CD4-positive, alpha-beta memory T cell (primary cell): ENCODE measurements around the gene SYTL3. TPM values are rescaled to one million over a fixed set of nuclear protein-coding genes. Genes with fewer than 3 reads are reported as not detected.

Experiments used
- CTCF ChIA-PET: fragments of 350-600 bp; sonication (Branson Sonifier 250); formaldehyde crosslinking; loops from one replicate; lab custom pipeline; 2021; ENCODE audit warnings: inconsistent platforms; ENCODE audit not compliant: partially characterized antibody; lab: Charles Lee
- POLR2A ChIA-PET: fragments of 350-600 bp; sonication (Branson Sonifier 250); formaldehyde crosslinking; loops from one replicate; lab custom pipeline; 2021; ENCODE audit not compliant: partially characterized antibody; lab: Charles Lee
- DNase-seq, 5 donors: peaks; one replicate each; pipeline versions ENCODE4 v3.0.0 to v3.0.0-alpha.2; 2020 to 2022; ENCODE audit warnings: mixed read lengths in 1 of 5
- H3K27ac ChIP-seq: one replicate; pipeline ENCODE4 v1.7.0; 2013; ENCODE audit warnings: low read depth, low read length
- H3K27me3 ChIP-seq: 2 replicates; pipeline ENCODE4 v1.7.0; 2013; ENCODE audit warnings: mild to moderate bottlenecking, low read length, moderate library complexity; ENCODE audit not compliant: insufficient read depth
- H3K36me3 ChIP-seq: 2 replicates; pipeline ENCODE4 v1.7.0; 2013; ENCODE audit warnings: mild to moderate bottlenecking, low read length, moderate library complexity; ENCODE audit not compliant: insufficient read depth
- H3K4me1 ChIP-seq: 2 replicates; pipeline ENCODE4 v1.7.0; 2013; ENCODE audit warnings: mild to moderate bottlenecking, low read length, moderate library complexity; ENCODE audit not compliant: insufficient read depth
- H3K4me3 ChIP-seq, 2 donors: one replicate each; pipeline ENCODE4 v1.7.0; 2013; ENCODE audit warnings: low read length in 2 of 2, mild to moderate bottlenecking in 1 of 2
- H3K9me3 ChIP-seq, 2 donors: one replicate each; pipeline ENCODE4 v1.7.0; 2013; ENCODE audit warnings: low read length in 2 of 2, control low read depth in 1 of 2; ENCODE audit not compliant: control insufficient read depth in 1 of 2
- H3K27ac Mint-ChIP-seq, 7 donors: one replicate each; pipeline ENCODE4 v1.8.0; 2020 to 2021; ENCODE audit warnings: mixed read lengths in 7 of 7, mild to moderate bottlenecking in 6 of 7, inconsistent platforms in 3 of 7, moderate library complexity in 3 of 7
- H3K27me3 Mint-ChIP-seq, 2 donors: one replicate each; pipeline ENCODE4 v1.8.0; 2020 to 2021; ENCODE audit warnings: mixed read lengths in 2 of 2
- H3K36me3 Mint-ChIP-seq, 2 donors: one replicate each; pipeline ENCODE4 v1.8.0; 2020 to 2021; ENCODE audit warnings: mixed read lengths in 2 of 2, inconsistent platforms in 1 of 2, mild to moderate bottlenecking in 1 of 2
- H3K4me1 Mint-ChIP-seq, 4 donors: one replicate each; pipeline ENCODE4 v1.8.0; 2020 to 2021; ENCODE audit warnings: mixed read lengths in 4 of 4, mild to moderate bottlenecking in 1 of 4
- H3K4me3 Mint-ChIP-seq, 8 donors: one replicate each; pipeline ENCODE4 v1.8.0; 2020 to 2021; ENCODE audit warnings: mixed read lengths in 8 of 8, mild to moderate bottlenecking in 7 of 8, moderate library complexity in 6 of 8, inconsistent platforms in 3 of 8
- H3K9me3 Mint-ChIP-seq, 8 donors: one replicate each; pipeline ENCODE4 v1.8.0; 2020 to 2021; ENCODE audit warnings: mixed read lengths in 8 of 8, mild to moderate bottlenecking in 5 of 8, inconsistent platforms in 3 of 8, moderate library complexity in 1 of 8
- intact Hi-C: fragments of 100-400 bp; cut with micrococcal nuclease; formaldehyde crosslinking; loops from one replicate; pipeline ENCODE4 v1.15.1; 2023
- polyA plus RNA-seq, 2 donors: library from polyadenylated mRNA; unstranded; fragments of 300-500 nt; fragmentation: Illumina TruSeq; gene quantifications; one replicate each; pipeline ENCODE4 v1.2.3, GENCODE V29; 2021
- total RNA-seq, 2 experiments: library from RNA; stranded (reverse); gene quantifications; one replicate each; pipeline ENCODE4 v1.2.3, GENCODE V29; 2021

SYTL3 gene
- total and polyA plus RNA-seq, 4 experiments from 2014 or later = 11.9 to 24.3 (median 17.8) TPM

- Histone ChIP-seq H3K27me3 (no peaks in the 10 kb centered on the region), H3K9me3 (no peaks in the 10 kb centered on the region), H3K4me3 (no peak overlapping the region), H3K36me3 (peaks cover 71% of the 10 kb centered on the region), H3K27ac (no peak overlapping the region), H3K4me1 (no peaks in the 10 kb centered on the region)
- CTCF ChIA-PET = interaction anchor here (1.3 to 3.5 kb wide), 6 partner anchors 11 to 395 kb away, joined by 5 to 22 read pairs (median 14); no protein-coding TSS in a partner anchor
- H3K4me3 Mint-ChIP-seq = peak overlapping the region in 1 of 8 donors; percentile 20
- no peak for DNase-seq
- intact Hi-C loops = no loop called here
- peaks cover 5 to 17% (median 14%) of the 10 kb centered on the region in 4 donors for H3K4me1 Mint-ChIP-seq
- H3K9me3 Mint-ChIP-seq = no peaks in the 10 kb centered on the region
- peak overlapping the region in 2 of 7 donors; percentile 42 to 51 for H3K27ac Mint-ChIP-seq
- H3K36me3 Mint-ChIP-seq = peaks cover 49 to 79% of the 10 kb centered on the region in 2 donors
- POLR2A ChIA-PET = no interaction called here
- H3K27me3 Mint-ChIP-seq = no peaks in the 10 kb centered on the region
These were observed 42.9 kb upstream of the SYTL3 start for GRCh38 chr6:158606935-158607334.

- H3K9me3 ChIP-seq = no peaks in the 10 kb centered on the region
- ChIA-PET CTCF (interaction anchor here (1.1 to 3.5 kb wide), 3 partner anchors 12 to 394 kb away, joined by 4 to 20 read pairs (median 6); no protein-coding TSS in a partner anchor), POLR2A (no interaction called here)
- no peak overlapping the region for H3K27ac Mint-ChIP-seq
- H3K36me3 Mint-ChIP-seq = peaks cover 44 to 79% of the 10 kb centered on the region in 2 donors
- H3K4me3 Mint-ChIP-seq = no peak overlapping the region
- H3K4me1 Mint-ChIP-seq = peaks cover 5 to 13% (median 11%) of the 10 kb centered on the region in 4 donors
- intact Hi-C loops = no loop called here
- peaks cover 77% of the 10 kb centered on the region for H3K36me3 ChIP-seq
- no peak overlapping the region for H3K4me3 ChIP-seq
- no peak for DNase-seq
- peaks cover 0 to 2% (median 0%) of the 10 kb centered on the region in 8 donors for H3K9me3 Mint-ChIP-seq
- no peaks in the 10 kb centered on the region for H3K27me3 Mint-ChIP-seq
- no peak overlapping the region for H3K27ac ChIP-seq
- no peaks in the 10 kb centered on the region for H3K4me1 ChIP-seq
- no peaks in the 10 kb centered on the region for H3K27me3 ChIP-seq
These were observed 42.3 kb upstream of the SYTL3 start for GRCh38 chr6:158607411-158608170.

GRCh38 chr6:158608221-158608620 is 41.6 kb upstream of the SYTL3 start:
- H3K27ac ChIP-seq = no peak overlapping the region
- H3K27me3 ChIP-seq = no peaks in the 10 kb centered on the region
- no peak overlapping the region for H3K4me3 ChIP-seq
- H3K36me3 ChIP-seq = peaks cover 77% of the 10 kb centered on the region
- POLR2A ChIA-PET = no interaction called here
- no peak overlapping the region for H3K4me3 Mint-ChIP-seq
- no peaks in the 10 kb centered on the region for H3K9me3 ChIP-seq
- no peak for DNase-seq
- intact Hi-C loops = no loop called here
- peaks cover 0 to 2% (median 0%) of the 10 kb centered on the region in 8 donors for H3K9me3 Mint-ChIP-seq
- H3K36me3 Mint-ChIP-seq = peaks cover 48 to 80% of the 10 kb centered on the region in 2 donors
- no peaks in the 10 kb centered on the region for H3K27me3 Mint-ChIP-seq
- CTCF ChIA-PET = interaction anchor here (1.1 to 1.3 kb wide), 3 partner anchors 83 to 394 kb away, joined by 4 to 6 read pairs (median 4); no protein-coding TSS in a partner anchor
- H3K4me1 ChIP-seq = no peaks in the 10 kb centered on the region
- H3K27ac Mint-ChIP-seq = peak overlapping the region in 1 of 7 donors; percentile 87
- peaks cover 5 to 13% (median 8%) of the 10 kb centered on the region in 4 donors for H3K4me1 Mint-ChIP-seq

DNA sequence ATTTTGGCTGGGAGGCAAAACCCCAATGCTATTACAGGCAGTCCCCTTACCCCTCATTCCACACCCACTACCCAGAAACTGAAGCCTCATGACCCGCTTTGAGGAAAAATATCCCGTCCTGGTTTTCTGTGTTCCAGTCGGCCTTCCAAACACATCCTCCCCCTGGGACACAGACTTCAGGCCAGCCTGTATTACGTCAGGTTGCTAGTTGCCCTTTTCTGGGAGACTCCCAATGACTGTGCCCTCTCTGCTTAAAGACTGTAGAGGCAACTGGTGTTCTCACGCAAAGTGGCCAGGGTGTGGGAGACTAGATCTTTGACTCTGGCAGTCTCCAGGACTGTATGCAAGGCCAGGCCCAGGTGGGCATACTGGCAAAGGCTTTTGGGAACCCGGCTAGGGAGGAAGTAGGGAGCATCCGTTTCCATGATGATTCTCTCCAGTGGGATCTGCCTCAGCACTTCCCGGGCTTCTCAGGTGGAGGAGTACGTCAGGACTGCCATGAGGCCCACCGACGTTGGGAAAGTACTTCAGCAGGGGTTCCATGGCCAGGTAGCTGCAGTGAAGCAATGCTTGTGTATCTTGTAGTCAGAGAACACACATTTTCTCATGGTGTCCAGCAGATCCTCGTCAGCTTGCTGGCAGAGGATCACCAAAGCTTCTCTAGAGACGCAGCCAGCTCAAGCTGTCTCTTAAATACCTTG is 40.2 kb upstream of the SYTL3 start:
- Histone ChIP-seq H3K27me3 (no peaks in the 10 kb centered on the region), H3K4me3 (no peak overlapping the region), H3K4me1 (no peaks in the 10 kb centered on the region), H3K36me3 (peaks cover 72% of the 10 kb centered on the region), H3K9me3 (no peaks in the 10 kb centered on the region), H3K27ac (no peak overlapping the region)
- H3K27me3 Mint-ChIP-seq = no peaks in the 10 kb centered on the region
- peaks cover 52 to 80% of the 10 kb centered on the region in 2 donors for H3K36me3 Mint-ChIP-seq
- ChIA-PET POLR2A (interaction anchor here (0.6 kb wide), 1 partner anchor 1829 kb away, joined by 3 read pairs; no protein-coding TSS in a partner anchor), CTCF (interaction anchor here (0.7 to 2.1 kb wide), 3 partner anchors 82 to 389 kb away, joined by 3 to 11 read pairs (median 4); no protein-coding TSS in a partner anchor)
- H3K9me3 Mint-ChIP-seq = peaks cover 0 to 2% (median 0%) of the 10 kb centered on the region in 8 donors
- no peak for DNase-seq
- no peak overlapping the region for H3K4me3 Mint-ChIP-seq
- peaks cover 4 to 6% (median 5%) of the 10 kb centered on the region in 4 donors for H3K4me1 Mint-ChIP-seq
- H3K27ac Mint-ChIP-seq = peak overlapping the region in 4 of 7 donors; percentile 51 to 61 (median 54)
- intact Hi-C loops = no loop called here

DNA sequence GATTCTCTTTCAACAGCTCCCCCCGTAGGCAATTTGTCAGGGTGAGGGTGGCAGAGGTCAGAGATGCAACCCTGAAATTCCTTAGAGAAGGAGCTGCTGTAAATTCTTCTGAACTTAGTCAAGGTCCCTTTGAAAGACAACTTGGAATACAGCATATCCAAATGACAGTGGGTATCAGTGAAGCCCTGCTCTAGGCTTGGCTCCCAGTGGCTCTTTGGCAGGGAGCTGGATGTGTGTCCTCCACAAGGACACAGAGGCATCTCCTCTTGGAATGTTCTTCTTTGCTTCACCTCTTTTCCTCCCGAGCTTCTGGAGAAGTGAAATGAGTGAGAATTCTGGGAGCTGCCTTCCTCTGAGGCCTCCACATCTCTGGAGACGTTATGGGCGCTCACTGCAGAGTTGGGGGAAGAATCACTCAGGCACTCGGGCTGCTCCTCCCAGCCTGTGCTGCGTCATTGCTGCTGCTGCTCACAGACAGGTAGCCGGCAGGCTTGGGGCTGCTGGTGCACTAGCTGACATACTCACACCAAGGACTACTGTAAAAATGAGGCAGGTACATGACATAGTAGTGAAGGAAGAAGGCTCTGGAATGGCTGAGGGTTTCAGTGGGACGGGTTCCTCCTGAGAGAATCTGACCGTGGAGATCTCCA is 39.4 kb upstream of the SYTL3 start:
- ChIA-PET POLR2A (no interaction called here), CTCF (interaction anchor here (0.7 to 2.1 kb wide), 2 partner anchors 81 to 390 kb away, joined by 3 to 11 read pairs; no protein-coding TSS in a partner anchor)
- Histone ChIP-seq H3K4me1 (no peaks in the 10 kb centered on the region), H3K4me3 (no peak overlapping the region), H3K36me3 (peaks cover 65% of the 10 kb centered on the region), H3K27me3 (no peaks in the 10 kb centered on the region), H3K27ac (no peak overlapping the region), H3K9me3 (no peaks in the 10 kb centered on the region)
- H3K27ac Mint-ChIP-seq = peak overlapping the region in 4 of 7 donors; percentile 4 to 61 (median 25)
- no peak overlapping the region for H3K4me3 Mint-ChIP-seq
- H3K36me3 Mint-ChIP-seq = peaks cover 58 to 83% of the 10 kb centered on the region in 2 donors
- intact Hi-C loops = no loop called here
- H3K27me3 Mint-ChIP-seq = no peaks in the 10 kb centered on the region
- H3K9me3 Mint-ChIP-seq = peaks cover 0 to 4% (median 0%) of the 10 kb centered on the region in 8 donors
- H3K4me1 Mint-ChIP-seq = peaks cover under 1 to 5% (median 3%) of the 10 kb centered on the region in 4 donors
- no peak for DNase-seq

GRCh38 chr6:158611039-158611438 is 38.8 kb upstream of the SYTL3 start:
- Mint-ChIP-seq H3K4me1 (peaks cover 0 to 5% (median 2%) of the 10 kb centered on the region in 4 donors), H3K4me3 (no peak overlapping the region), H3K27me3 (no peaks in the 10 kb centered on the region), H3K27ac (peak overlapping the region in 4 of 7 donors; percentile 4 to 76 (median 34)), H3K36me3 (peaks cover 56 to 83% of the 10 kb centered on the region in 2 donors), H3K9me3 (peaks cover 0 to 8% (median 0%) of the 10 kb centered on the region in 8 donors)
- Histone ChIP-seq H3K27me3 (no peaks in the 10 kb centered on the region), H3K36me3 (peaks cover 59% of the 10 kb centered on the region), H3K9me3 (no peaks in the 10 kb centered on the region), H3K4me1 (no peaks in the 10 kb centered on the region), H3K4me3 (no peak overlapping the region), H3K27ac (no peak overlapping the region)
- intact Hi-C loops = no loop called here
- DNase-seq = no peak
- ChIA-PET CTCF (interaction anchor here (0.7 to 1.0 kb wide), 2 partner anchors 10 to 390 kb away, joined by 3 read pairs; no protein-coding TSS in a partner anchor), POLR2A (no interaction called here)
